Measurements from ENCODE around the gene SNX9. TPM values are rescaled to one million over a fixed set of nuclear protein-coding genes. Genes with fewer than 3 reads are reported as not detected.
A peak's percentile ranks its signal among the peaks of the same experiment; 100 is the strongest.
"Not testable (repeated sequence)": the region's sequence is repeated elsewhere in the genome, so short reads cannot be mapped to it uniquely, and the experiment has no call there.

SNX9 gene
- total RNA-seq, 1 experiment from 2014 or later: 11.1 TPM

DNA sequence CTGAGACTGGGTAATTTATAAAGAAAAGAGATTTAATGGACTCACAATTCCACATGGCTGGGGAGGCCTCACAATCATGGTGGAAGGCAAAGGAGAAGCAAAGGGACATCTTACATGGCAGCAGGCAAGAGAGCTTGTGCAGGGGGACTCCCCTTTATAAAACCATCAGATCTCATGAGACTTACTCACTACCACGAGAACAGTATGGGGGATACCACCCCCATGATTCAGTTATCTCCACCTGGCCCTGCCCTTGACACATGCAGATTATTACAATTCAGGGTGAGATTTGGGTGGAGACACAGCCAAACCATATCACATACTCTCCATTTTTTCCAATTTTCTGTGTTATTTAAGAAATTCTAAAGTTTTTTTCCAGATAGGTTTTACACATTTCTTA, 35.6 kb downstream of the SNX9 start:
- DNase-seq (ENCODE audit: low spot score): not testable (repeated sequence)

DNA sequence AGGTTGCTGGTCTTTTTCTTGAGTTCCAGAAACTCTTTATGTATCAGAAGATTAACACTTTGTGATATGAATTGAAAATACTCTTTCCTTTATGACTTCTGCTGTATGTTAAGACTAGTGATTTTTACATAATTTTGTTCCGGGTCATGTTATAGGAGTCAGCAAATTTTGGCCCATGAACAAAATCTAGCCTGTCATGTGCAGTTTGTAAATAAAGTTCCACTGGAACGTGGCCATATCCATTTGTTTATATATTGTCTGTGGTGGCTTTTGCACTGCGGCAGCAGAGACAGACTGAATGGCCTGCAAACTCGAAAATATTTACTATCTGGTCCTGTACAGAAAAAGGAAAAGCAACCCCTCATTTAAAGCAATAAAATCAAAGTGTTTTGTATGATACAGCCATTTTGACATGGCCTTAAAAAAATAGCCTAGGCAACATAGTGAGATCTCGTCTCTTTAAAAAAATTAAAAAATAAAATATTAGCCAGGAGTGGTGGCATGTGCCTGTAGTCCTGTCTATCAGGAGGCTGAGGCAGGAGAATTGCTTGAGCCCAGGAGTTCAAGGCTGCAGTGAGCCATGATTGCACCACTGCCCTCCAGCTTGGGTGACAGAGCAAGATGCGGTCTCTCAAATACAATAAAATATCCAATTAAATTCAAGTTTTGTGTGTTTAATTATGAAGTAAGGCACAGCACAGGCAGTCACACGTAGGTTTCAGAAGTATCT, 36.9 kb downstream of the SNX9 start:
- DNase-seq (ENCODE audit: low spot score): no peak

DNA sequence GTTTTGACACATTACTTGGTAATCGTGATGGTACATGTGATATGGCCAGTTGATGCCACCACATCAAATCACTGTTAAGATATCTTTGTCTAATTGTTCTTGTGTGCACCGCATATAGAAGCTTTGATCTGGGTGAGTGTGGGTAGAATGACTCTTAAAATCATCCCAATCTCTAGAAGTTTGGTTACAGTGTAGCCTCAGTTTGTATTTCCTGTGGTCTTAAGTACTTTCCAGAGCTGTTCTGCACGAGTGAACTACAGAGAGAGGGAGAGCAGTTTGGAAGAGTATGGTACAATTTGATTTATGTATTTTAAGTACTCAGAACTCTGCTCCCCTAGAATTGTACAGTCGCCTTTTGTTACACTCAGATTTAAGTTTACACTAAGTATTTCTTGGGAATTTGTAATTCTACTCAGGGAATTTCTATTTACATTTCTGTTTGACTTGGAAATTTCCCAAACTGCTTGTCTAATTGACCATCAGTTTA, 37.5 kb downstream of the SNX9 start:
- DNase-seq (ENCODE audit: low spot score): no peak

DNA sequence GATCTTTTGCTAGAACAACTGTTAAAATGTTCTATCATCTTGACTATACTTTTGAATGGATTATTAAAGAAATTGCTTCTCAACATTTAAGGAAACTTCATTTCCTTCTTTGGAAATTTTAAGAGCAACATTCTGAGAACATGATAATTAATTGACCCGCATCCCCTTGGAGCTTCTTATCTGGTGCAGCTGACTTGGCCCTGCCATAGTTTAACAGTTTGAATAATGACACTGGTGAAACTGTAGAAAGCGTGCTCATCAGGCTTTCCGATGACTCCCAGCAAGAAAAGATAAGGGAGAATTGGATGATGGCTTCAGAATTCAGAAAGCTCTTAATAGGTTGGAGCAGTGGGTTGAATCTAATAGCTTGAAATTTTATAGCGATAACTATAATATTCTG, 38.1 kb downstream of the SNX9 start:
- DNase-seq (ENCODE audit: low spot score): no peak

DNA sequence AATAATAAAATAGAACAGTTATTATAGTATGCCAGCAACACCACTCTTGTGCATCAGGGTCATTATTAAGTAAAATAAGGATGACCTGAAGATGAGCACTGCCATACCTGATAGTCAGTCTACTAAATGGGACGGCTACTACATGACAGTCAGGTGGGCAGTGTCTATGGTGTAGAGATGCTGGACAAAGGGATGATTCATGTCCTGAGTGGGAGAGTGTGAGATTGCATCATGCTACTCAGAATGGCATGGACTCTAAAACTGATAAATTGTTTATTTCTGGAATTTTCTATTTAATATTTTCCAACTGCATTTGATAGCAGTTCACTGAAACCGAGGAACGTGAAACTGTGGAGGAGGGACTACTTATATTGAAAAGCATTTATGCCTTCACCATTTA, 38.8 kb downstream of the SNX9 start:
- no peak for DNase-seq (ENCODE audit: low spot score)

DNA sequence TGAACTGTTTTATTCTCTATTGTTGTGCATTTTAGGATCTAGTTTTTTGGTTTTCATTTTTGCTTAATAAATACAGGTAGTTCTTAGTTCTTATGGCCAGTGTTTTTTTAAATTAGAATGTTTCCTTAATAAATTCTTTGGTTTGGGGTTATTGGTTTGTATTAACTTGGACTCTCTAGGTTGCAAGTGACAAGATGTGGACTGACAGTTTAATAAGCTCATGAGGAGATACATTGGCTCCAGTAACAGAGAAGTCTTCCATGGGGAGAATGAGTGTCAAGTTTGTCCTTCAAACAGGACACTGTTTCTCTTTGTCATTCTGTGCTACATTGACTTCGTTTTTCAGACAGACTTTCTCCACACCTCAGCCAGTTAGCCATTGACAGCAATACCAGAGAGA, 39.7 kb downstream of the SNX9 start:
- DNase-seq (ENCODE audit: low spot score): no peak

DNA sequence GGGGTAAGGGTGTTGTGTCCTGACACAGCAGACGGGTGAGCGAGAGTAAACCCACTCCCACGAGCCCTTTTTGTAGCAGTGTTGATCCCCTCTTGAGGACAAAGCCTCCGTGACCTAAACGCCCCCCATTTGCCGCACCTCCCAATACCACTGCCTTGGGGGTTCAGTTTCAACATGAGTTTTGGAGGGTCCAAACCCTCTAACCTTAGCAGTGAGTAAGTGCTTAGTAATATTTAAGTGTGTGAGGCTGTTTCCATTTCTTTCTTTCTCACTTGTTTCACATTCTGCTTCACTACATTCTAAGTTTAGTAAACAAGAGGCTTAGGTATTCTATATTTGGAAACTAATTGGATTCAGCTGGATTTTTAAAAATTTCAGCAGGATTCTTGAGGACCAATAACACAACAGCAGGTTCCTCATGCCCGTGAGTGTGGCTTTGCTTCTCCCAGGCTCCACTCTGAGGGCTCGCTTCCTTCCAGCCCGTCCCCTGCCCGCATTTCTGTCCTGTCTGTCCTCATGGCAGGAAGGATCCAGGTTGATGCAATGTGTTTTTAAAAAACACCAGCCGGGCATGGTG, 41.2 kb downstream of the SNX9 start:
- no peak for DNase-seq (ENCODE audit: low spot score)

DNA sequence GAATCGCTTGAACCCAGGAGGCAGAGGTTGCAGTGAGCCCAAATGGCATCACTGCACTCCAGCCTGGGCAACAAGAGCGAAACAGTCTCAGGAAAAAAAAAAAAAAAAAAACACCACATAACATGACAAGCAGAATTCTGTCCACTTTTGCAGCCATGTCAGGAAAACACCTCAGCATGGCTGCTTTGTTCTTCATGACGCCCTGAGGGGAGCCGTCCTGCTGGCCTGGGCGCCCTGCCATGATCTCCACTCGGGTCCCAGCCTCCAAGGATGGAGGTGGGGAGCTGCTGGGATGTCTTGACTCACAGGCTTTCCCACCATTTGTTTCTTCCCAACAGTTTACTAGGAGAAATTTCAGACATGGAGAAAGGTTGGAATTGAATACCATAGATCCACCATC, 42.2 kb downstream of the SNX9 start:
- no peak for DNase-seq (ENCODE audit: low spot score)

DNA sequence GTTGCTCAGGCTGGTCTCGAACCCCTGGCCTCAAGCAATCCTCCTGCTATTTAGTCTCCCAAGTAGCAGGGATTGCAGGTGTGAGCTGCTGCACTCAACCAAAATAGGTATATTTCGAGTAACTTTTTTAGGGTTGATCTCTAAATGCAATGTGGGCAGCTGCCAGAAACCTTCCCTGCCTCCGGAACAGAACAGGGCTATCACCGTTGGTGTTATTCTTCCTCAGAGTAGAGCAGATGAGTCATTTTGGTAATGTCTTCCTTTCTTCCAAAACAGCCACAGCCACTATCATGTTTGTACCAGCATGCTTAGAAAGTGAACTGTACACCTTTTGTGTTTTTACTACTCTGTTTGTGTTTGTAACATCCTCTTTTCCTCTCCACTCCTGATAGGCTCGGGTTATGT, 44.1 kb downstream of the SNX9 start:
- DNase-seq (ENCODE audit: low spot score): no peak

DNA sequence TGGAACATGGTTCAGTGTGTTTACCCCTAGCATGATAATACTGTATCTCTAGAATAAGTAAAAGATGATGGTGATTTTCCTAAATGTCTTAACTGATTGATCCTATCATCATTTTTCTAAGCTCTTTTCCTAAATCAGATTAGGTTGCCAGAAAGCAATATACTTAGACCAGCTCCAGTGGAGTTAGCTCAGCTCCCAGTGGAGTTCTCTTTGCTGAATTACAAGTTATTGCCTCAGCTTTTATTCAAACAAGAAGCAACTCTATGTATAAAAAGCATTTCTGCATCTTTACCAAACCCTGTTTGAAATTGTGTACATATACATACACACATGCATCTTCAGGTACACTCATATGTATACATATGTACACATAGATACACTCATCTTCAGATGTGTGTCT, 44.9 kb downstream of the SNX9 start:
- no peak for DNase-seq (ENCODE audit: low spot score)

DNA sequence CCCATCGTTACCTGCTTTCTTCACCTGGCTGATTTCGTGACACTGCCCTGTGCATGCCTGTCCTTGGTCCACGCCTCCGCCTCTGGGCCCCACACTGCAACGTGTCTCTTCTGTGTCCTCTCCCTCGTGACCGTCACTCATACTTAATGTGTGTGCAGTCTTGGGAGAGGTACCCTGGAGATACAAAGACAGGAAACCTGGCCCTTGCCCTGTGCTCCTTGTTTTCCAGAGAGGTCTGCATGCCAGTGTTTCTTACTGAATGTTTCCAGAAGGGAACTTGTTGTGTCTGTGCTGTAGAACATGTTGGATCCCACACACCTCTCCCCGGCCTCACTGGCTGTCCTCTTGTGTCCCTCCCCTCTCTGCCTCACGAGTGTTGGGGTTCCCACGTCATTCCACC, 45.8 kb downstream of the SNX9 start:
- DNase-seq (ENCODE audit: low spot score): no peak

DNA sequence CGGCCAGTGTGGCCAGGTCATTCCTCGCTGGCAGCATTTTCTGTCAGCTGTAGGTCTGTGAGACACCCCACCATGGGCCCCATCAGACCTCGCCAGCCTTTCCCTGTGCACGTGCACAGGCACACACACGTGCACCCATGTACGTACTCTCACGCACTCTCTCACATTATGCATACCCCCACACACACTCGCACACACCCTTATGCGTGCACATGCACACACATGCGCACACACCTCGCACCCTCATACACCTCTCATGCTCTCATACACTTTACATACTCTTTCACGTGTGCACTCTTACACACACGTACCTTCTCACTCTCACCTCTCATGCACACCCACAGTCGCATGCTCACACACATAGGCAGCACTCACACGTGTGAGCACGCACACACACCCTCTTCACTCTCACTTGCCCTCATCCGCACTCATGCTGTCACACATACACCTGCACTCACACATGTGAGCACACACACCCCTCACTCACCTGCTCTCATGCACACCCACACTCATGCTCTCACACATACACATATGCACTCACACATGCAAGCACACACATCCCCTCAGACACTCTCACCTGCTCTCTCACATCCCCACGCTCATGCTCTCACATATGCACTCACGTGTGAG, 46.7 kb downstream of the SNX9 start:
- no peak for DNase-seq (ENCODE audit: low spot score)

DNA sequence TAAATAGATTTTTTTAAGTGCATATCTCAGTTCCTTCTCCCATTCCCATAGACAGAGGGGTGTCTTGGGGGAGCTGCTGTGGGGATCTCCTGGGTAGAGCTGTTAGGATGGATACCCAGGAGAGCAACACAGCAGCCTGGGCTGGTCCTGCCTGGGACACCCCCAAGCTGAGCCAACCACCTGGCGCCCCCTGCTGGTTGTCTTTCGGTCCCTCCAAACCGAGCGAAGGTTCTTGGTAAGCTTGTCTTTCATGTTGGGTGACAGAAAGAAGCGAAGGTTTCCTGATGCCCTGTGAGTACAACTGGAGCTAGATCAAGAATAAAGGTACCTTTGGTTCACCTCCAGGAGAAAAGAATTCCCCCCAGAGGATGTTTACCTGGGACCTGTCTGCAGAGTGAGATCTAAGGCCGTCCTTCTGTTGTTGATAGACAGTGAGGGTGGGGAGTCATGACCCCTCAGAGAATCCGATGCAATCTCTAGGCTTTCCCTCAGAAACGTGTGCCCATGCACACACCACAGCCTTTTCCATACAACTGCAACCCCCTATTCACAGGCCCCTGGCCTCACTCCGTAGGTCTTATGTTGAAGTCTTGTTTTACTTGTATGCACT, 50.8 kb downstream of the SNX9 start:
- peak; percentile 83 for DNase-seq (ENCODE audit: low spot score)

DNA sequence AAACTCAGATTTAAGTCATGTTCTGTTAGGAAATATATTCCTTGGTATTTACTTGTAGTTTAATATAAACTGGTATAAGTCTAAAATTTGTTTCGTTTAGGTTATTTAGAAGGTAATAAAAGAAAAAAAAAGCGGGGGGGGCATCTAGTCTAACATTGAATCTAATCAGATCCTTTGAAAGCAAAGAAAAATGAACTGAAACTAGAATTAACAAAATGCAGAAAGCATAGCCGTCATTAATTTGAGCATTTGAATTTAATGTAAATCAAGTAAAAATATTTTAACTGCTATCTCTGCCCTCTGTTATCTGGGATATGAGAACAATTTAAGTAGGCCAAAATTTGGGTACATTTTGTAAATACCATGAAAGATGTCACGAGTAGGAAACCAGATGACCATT, 54.1 kb downstream of the SNX9 start:
- DNase-seq (ENCODE audit: low spot score): no peak

DNA sequence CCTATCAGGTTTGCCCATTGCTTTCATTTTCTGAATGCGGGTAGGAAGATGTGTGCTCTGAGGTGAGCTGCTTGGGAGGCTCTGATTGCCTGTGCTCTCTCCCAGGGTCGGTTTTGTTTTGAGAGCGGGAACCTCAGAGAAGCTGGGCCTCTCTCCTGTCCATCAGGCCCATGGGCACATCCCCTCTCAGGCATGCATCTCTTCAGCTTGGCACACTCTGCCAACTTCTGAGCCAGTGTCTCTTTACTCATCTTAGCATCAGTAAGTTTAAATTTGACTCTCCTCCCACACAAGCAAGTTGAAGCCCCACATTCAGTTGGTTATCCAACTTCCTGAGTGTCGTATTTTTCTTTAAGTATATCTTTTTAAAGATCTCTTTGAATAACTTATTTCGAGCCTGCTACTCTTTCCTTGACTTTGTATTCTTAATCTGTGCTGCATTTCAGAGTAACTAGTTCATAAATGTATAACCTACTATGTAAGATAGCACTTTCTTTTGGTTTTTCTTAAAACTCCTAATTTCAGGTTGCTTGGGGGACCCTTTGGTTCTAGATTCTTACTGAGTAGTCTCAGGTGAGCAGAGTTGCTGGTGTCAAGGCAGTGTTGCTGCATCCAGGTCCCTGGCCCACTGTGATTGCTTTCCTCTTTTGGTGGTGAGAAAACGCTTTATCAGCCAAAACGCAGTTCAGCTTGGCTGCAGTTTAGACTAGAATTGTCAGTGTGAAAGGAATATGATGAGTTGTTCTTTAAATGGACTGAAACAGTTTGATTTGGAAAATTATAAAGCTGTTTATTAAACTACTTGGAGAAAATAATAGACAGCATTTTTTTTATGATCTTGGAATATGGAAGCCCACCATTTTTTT, 54.8 kb downstream of the SNX9 start:
- no peak for DNase-seq (ENCODE audit: low spot score)

DNA sequence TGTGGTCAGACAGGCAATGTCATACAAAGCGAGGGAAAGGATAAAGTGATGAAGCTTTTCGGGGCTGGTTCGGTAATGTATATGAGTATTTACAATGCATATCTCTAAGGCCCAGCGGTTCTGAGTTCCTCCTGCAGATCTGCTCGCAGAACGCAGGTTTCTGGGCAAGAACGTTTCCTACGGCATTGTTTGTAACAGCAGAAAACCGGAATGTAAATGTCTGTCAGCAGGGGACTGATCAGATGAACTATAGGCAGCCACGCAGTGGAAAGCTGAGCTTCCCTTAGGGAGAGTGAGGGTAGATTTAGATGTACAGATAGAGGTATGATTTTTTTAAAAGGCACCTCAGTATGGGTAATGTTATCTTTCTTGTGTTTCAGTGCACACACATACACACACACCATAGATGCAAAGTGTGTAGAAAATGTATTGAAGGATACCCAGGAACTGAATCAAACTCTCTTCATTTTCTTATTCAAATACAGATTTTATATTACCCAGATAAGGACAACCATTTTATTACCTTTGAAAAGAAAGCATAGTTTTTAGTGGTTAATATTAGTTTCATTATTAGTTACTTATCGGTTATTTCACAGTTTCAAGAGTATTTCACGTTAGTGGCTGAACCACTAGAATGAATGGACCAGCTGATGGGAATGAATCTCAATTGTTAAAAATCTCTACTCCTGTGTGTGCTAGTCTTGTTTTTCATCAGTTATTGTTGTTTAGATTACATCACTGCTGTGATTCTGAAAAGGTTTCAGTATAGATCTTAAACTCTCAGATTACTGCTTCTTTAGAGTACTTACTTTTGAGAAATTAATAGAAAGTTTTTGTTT, 56.2 kb downstream of the SNX9 start:
- no peak for DNase-seq (ENCODE audit: low spot score)

DNA sequence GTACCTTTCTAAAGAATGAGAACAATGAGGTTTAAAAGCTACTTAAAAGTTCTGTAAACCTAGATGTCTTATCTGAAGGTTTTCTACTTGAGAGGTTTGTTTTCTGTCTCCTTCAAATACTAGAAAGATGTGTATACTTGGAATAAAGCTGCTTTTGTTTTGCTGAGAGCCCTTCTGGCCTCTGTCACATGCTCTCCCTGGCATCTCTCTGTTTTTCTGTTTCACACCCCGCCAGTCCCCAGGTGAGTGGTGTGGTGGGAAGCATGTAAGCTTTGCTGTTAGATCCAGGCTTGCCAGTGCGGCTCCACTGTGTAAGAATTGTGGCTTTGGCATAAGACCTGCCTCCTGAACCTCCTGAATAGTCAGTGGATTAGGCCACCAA, 56.8 kb downstream of the SNX9 start:
- no peak for DNase-seq (ENCODE audit: low spot score)

DNA sequence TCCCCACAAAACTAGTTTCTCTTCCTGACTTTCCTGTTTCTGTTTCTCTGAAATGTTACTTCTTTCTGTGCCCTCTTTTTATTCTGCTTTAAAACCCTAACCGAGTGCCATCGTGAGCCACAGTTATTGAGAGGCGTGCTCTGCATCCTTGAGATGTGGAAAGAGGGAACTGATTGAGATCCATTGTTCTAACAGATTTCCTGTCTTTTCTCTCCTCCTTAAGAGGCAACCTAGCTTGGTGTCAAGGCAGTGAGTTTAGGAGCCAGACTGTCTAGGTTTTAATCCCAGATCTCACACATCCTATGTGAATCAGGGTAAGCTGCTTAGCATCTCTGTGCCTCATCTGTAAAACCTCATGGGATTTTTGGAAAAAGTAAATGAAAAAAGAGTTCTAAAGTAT, 57.5 kb downstream of the SNX9 start:
- DNase-seq (ENCODE audit: low spot score): no peak

DNA sequence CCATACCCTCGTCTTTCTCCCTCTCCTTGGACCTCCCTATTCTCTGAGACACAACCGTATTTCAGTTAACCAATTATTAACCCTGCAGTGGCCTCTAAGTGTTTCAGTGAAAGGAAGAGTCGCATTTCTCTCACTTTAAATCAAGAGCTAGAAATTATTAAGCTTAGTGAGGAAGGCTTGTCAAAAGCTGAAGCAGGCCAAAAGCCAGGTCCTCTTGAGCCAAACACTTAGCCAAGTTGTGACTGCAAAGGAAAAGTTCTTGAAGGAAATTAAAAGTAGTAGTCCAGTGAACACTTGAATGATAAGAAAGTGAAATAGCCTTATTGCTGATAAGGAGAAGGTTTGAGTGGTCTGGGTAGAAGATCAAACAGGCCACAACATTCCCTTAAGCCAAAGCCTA, 58.3 kb downstream of the SNX9 start:
- DNase-seq (ENCODE audit: low spot score): no peak

DNA sequence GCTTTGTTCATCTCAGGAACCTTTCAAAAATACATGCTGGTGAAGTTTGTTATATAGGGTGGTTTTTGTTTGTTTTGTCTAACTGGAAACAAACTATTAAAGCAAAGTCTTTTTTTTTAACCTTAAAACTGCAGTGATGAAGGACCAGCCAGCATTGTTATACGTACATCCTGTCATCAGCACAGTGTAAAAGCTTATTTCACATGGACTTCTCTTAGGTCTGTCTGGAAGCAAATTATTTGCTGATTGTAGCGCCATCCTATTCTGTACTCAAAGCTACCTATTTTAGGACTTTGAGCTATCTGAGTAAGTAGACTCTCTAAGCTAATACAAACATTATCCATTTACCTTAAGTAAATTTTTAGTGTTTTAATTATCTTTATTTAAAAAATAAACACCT, 61.7 kb downstream of the SNX9 start:
- no peak for DNase-seq (ENCODE audit: low spot score)

Data from HT-29 (cell line).